H9 (cell line): ENCODE measurements around the gene PITPNM3. TPM values are rescaled to one million over a fixed set of nuclear protein-coding genes. Genes with fewer than 3 reads are reported as not detected.

Experiments used
- DNase-seq: peaks from one replicate; pipeline ENCODE4 v3.0.0-alpha.2; 2017
- H2AFZ ChIP-seq: one replicate; pipeline ENCODE4 v1.6.1; 2013; ENCODE audit warnings: mild to moderate bottlenecking, low read length, control low read depth, moderate library complexity
- H2AK5ac ChIP-seq: 2 replicates; pipeline ENCODE4 v1.6.1; 2013; ENCODE audit warnings: low read length, control low read depth, mixed read lengths; ENCODE audit not compliant: insufficient read length
- H2BK120ac ChIP-seq: one replicate; pipeline ENCODE4 v1.6.1; 2013; ENCODE audit warnings: low read depth, mild to moderate bottlenecking, low read length, control low read depth, inconsistent platforms; ENCODE audit not compliant: poor library complexity, severe bottlenecking
- H2BK12ac ChIP-seq: 2 replicates; pipeline ENCODE4 v1.6.1; 2013; ENCODE audit warnings: low read length, control low read depth, mixed read lengths, low read depth; ENCODE audit not compliant: insufficient read length
- H2BK15ac ChIP-seq: 2 replicates; pipeline ENCODE4 v1.6.1; 2013; ENCODE audit warnings: low read depth, low read length, control low read depth
- H2BK20ac ChIP-seq: one replicate; pipeline ENCODE4 v1.6.1; 2013; ENCODE audit warnings: low read depth, mild to moderate bottlenecking, low read length, control low read depth, inconsistent platforms; ENCODE audit not compliant: poor library complexity, severe bottlenecking
- H2BK5ac ChIP-seq: 2 replicates; pipeline ENCODE4 v1.6.1; 2013; ENCODE audit warnings: low read length, control low read depth, mixed read lengths; ENCODE audit not compliant: insufficient read length
- H3K14ac ChIP-seq: 2 replicates; pipeline ENCODE4 v1.6.1; 2013; ENCODE audit warnings: low read length, control low read depth; ENCODE audit not compliant: insufficient read depth
- H3K18ac ChIP-seq: 2 replicates; pipeline ENCODE4 v1.6.1; 2013; ENCODE audit warnings: low read depth, mild to moderate bottlenecking, mixed read lengths, low read length, control low read depth; ENCODE audit not compliant: insufficient read length
- H3K23ac ChIP-seq: 2 replicates; pipeline ENCODE4 v1.6.1; 2013; ENCODE audit warnings: low read length, control low read depth, mixed read lengths, low read depth; ENCODE audit not compliant: insufficient read length
- H3K23me2 ChIP-seq: 2 replicates; pipeline ENCODE4 v1.6.1; 2013; ENCODE audit warnings: low read depth, mild to moderate bottlenecking, mixed read lengths, low read length, control low read depth; ENCODE audit not compliant: insufficient read length, poor library complexity, severe bottlenecking
- H3K27ac ChIP-seq: 2 replicates; pipeline ENCODE4 v1.5.1; 2013; ENCODE audit warnings: low read length, control low read depth, mixed read lengths, low read depth; ENCODE audit not compliant: insufficient read length
- H3K27me3 ChIP-seq: 2 replicates; pipeline ENCODE4 v1.6.1; 2013; ENCODE audit warnings: low read length, control low read depth, inconsistent platforms; ENCODE audit not compliant: insufficient read depth
- H3K4ac ChIP-seq: 2 replicates; pipeline ENCODE4 v1.6.1; 2013; ENCODE audit warnings: low read depth, mild to moderate bottlenecking, control low read depth, inconsistent platforms, low read length, moderate library complexity
- H3K4me1 ChIP-seq: 2 replicates; pipeline ENCODE4 v1.6.1; 2013; ENCODE audit warnings: low read length, control low read depth, inconsistent platforms; ENCODE audit not compliant: insufficient read depth
- H3K4me2 ChIP-seq: 2 replicates; pipeline ENCODE4 v1.6.1; 2013; ENCODE audit warnings: low read length, control low read depth, mixed read lengths; ENCODE audit not compliant: insufficient read length, insufficient read depth
- H3K56ac ChIP-seq: 2 replicates; pipeline ENCODE4 v1.6.1; 2013; ENCODE audit warnings: low read depth, mild to moderate bottlenecking, mixed read lengths, low read length, control low read depth; ENCODE audit not compliant: insufficient read length
- H3K79me1 ChIP-seq: 2 replicates; pipeline ENCODE4 v1.6.1; 2013; ENCODE audit warnings: low read depth, mild to moderate bottlenecking, moderate library complexity, low read length, control low read depth, inconsistent platforms; ENCODE audit not compliant: insufficient read depth, poor library complexity, severe bottlenecking
- H3K79me2 ChIP-seq: 2 replicates; pipeline ENCODE4 v1.6.1; 2013; ENCODE audit warnings: low read length, control low read depth, inconsistent platforms; ENCODE audit not compliant: insufficient read depth
- H3K9ac ChIP-seq: 2 replicates; pipeline ENCODE4 v1.6.1; 2013; ENCODE audit warnings: low read length, control low read depth, mixed read lengths; ENCODE audit not compliant: insufficient read length; ENCODE audit errors: extremely low read depth
- H3K9me3 ChIP-seq: one replicate; pipeline ENCODE4 v1.6.1; 2013; ENCODE audit warnings: low read depth, low read length, inconsistent platforms; ENCODE audit not compliant: control insufficient read depth
- H3T11ph ChIP-seq: one replicate; pipeline ENCODE4 v1.6.1; 2013; ENCODE audit warnings: mild to moderate bottlenecking, low read length, control low read depth, inconsistent platforms
- H4K20me1 ChIP-seq: one replicate; pipeline ENCODE4 v1.6.1; 2013; ENCODE audit not compliant: control insufficient read depth, insufficient read length, insufficient read depth
- H4K5ac ChIP-seq: 2 replicates; pipeline ENCODE4 v1.6.1; 2013; ENCODE audit warnings: low read depth, mild to moderate bottlenecking, mixed read lengths, low read length, control low read depth; ENCODE audit not compliant: insufficient read length
- H4K8ac ChIP-seq: replicated peaks from 2 replicates; pipeline ENCODE4 v1.6.1; 2013; ENCODE audit warnings: low read length, control low read depth, mixed read lengths, low read depth; ENCODE audit not compliant: insufficient read length
- H4K91ac ChIP-seq: 2 replicates; pipeline ENCODE4 v1.6.1; 2013; ENCODE audit warnings: low read depth, mild to moderate bottlenecking, moderate library complexity, mixed read lengths, low read length, control low read depth; ENCODE audit not compliant: insufficient read length
- H3K27ac Mint-ChIP-seq, 3 experiments: 2 replicates in 2 of 3; 3 replicates in 1 of 3; pipeline ENCODE4 v1.8.0; 2020 to 2021; ENCODE audit warnings: mixed read lengths in 3 of 3, mild to moderate bottlenecking in 1 of 3, moderate library complexity in 1 of 3
- H3K27me3 Mint-ChIP-seq: 2 replicates; pipeline ENCODE4 v1.8.0; 2021; ENCODE audit warnings: low read depth, mild to moderate bottlenecking, moderate library complexity, mixed read lengths
- H3K36me3 Mint-ChIP-seq, 3 experiments: 2 replicates in 2 of 3; 3 replicates in 1 of 3; pipeline ENCODE4 v1.8.0; 2020 to 2021; ENCODE audit warnings: low read depth in 3 of 3, mixed read lengths in 3 of 3; ENCODE audit not compliant: insufficient read depth in 1 of 3
- H3K4me1 Mint-ChIP-seq, 2 experiments: 2 replicates each; pipeline ENCODE4 v1.8.0; 2020; ENCODE audit warnings: mixed read lengths in 2 of 2
- H3K4me3 Mint-ChIP-seq, 2 experiments: 2 replicates in 1 of 2; 3 replicates in 1 of 2; pipeline ENCODE4 v1.8.0; 2020 to 2021; ENCODE audit warnings: mild to moderate bottlenecking in 2 of 2, mixed read lengths in 2 of 2, moderate library complexity in 1 of 2
- H3K9me3 Mint-ChIP-seq, 2 experiments: 2 replicates in 1 of 2; 3 replicates in 1 of 2; pipeline ENCODE4 v1.8.0; 2020; ENCODE audit warnings: mild to moderate bottlenecking in 2 of 2, mixed read lengths in 2 of 2, moderate library complexity in 1 of 2
- WGBS: extraction: QIAGEN DNeasy Blood & Tissue Kit; methylation state at CpG from one replicate; pipeline ENCODE4 v1.1.7; 2013; ENCODE audit warnings: missing lambda C conversion rate, low lambda C conversion rate, mixed read lengths; ENCODE audit not compliant: insufficient read length; ENCODE audit errors: extremely low coverage; 5-methylcytosine and 5-hydroxymethylcytosine counted together
- total RNA-seq: library from RNA; stranded (reverse); gene quantifications from 2 replicates; pipeline ENCODE4 v1.2.1, GENCODE V29; 2021
- TF ChIP-seq, protein P1 (sequence below): fragments of 200-600 bp; sonication (generic); conservative IDR thresholded peaks from 3 replicates; pipeline ENCODE4 v1.8.0; 2021; ENCODE audit warnings: antibody characterized with exemption, mild to moderate bottlenecking

Gene PITPNM3
- total RNA-seq, 1 experiment from 2014 or later, result 3.4 TPM

GRCh38 chr17:6498901-6499540 is 57.3 kb downstream of the PITPNM3 start:
- no peak overlapping the region for H3K27ac Mint-ChIP-seq
- no peak overlapping the region for H3T11ph ChIP-seq
- H3K27ac ChIP-seq, result no peak overlapping the region
- H3K4me1 Mint-ChIP-seq, result peaks cover 52 to 56% of the 10 kb centered on the region in 2 experiments
- H4K91ac ChIP-seq, result no peak overlapping the region
- no peak overlapping the region for H2AK5ac ChIP-seq
- no peak overlapping the region for H3K14ac ChIP-seq
- no peaks in the 10 kb centered on the region for H4K20me1 ChIP-seq
- H3K79me1 ChIP-seq, result no peaks in the 10 kb centered on the region
- H2BK5ac ChIP-seq, result no peak overlapping the region
- DNase-seq, result no peak
- H2BK20ac ChIP-seq, result no peak overlapping the region
- H2BK12ac ChIP-seq, result no peak overlapping the region
- no peaks in the 10 kb centered on the region for H3K79me2 ChIP-seq
- H4K8ac ChIP-seq, result no peak overlapping the region
- peaks cover 3% of the 10 kb centered on the region for H3K23me2 ChIP-seq
- no peak overlapping the region for H2BK15ac ChIP-seq
- H3K4ac ChIP-seq, result no peak overlapping the region
- TF ChIP-seq, protein P1, sequence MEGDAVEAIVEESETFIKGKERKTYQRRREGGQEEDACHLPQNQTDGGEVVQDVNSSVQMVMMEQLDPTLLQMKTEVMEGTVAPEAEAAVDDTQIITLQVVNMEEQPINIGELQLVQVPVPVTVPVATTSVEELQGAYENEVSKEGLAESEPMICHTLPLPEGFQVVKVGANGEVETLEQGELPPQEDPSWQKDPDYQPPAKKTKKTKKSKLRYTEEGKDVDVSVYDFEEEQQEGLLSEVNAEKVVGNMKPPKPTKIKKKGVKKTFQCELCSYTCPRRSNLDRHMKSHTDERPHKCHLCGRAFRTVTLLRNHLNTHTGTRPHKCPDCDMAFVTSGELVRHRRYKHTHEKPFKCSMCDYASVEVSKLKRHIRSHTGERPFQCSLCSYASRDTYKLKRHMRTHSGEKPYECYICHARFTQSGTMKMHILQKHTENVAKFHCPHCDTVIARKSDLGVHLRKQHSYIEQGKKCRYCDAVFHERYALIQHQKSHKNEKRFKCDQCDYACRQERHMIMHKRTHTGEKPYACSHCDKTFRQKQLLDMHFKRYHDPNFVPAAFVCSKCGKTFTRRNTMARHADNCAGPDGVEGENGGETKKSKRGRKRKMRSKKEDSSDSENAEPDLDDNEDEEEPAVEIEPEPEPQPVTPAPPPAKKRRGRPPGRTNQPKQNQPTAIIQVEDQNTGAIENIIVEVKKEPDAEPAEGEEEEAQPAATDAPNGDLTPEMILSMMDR, result no peak
- peaks cover 8% of the 10 kb centered on the region; the same call in 1 of the 2 replicates for H3K4me1 ChIP-seq
- H3K18ac ChIP-seq, result no peak overlapping the region
- no peak overlapping the region for H4K5ac ChIP-seq
- H2AFZ ChIP-seq, result no peak overlapping the region
- no peak overlapping the region for H3K4me2 ChIP-seq
- peaks cover 12% of the 10 kb centered on the region for H3K27me3 Mint-ChIP-seq
- no peaks in the 10 kb centered on the region for H3K9me3 ChIP-seq
- no peak overlapping the region for H3K9ac ChIP-seq
- H3K9me3 Mint-ChIP-seq, result peaks cover 0 to 1% of the 10 kb centered on the region in 2 experiments; a peak in 3 of 5 replicates
- WGBS, result no CpG with 5 or more reads among the region's 10 CpGs
- H3K27me3 ChIP-seq, result no peaks in the 10 kb centered on the region
- no peak overlapping the region for H3K23ac ChIP-seq
- H3K56ac ChIP-seq, result no peak overlapping the region
- H3K4me3 Mint-ChIP-seq, result no peak overlapping the region
- H2BK120ac ChIP-seq, result no peak overlapping the region
- H3K36me3 Mint-ChIP-seq, result peaks cover 0 to 6% (median 3%) of the 10 kb centered on the region in 3 experiments; a peak in 1 of 7 replicates
